HepG2 (cell line): ENCODE measurements around the gene GDF2. TPM values are rescaled to one million over a fixed set of nuclear protein-coding genes. Genes with fewer than 3 reads are reported as not detected.

Source experiments
- ATAC-seq: fragments of 200-7000 bp; cut with Tn5 transposase; 3 replicates; pipeline ENCODE4 v1.9.1; 2020; ENCODE audit warnings: mild to moderate bottlenecking, moderate library complexity
- BruUV-seq: library from RNA; stranded (reverse); fragments of 400-500 nt; replicated peaks from 2 replicates; lab custom pipeline; 2021; lab: Mats Ljungman, UMichigan
- CTCF ChIA-PET: fragments of 300-600 bp; formaldehyde crosslinking; extraction: SDS; loops from one replicate; lab custom pipeline; 2021; ENCODE audit warnings: low total read pairs, inconsistent platforms, low intra/inter-chr PET ratio; lab: Yijun Ruan, JAX
- POLR2A ChIA-PET: fragments of 350-600 bp; sonication (Branson Sonifier 250); formaldehyde crosslinking; loops from one replicate; lab custom pipeline; 2020; ENCODE audit warnings: antibody characterized with exemption, inconsistent platforms; lab: Yijun Ruan, JAX
- DNase-seq: peaks from one replicate; pipeline ENCODE4 v3.0.0-alpha.2; 2015; ENCODE audit warnings: low spot score
- FAIRE-seq: peaks from 3 replicates; lab custom pipeline; 2011; peaks lifted over from hg19 to GRCh38; lab: Jason Lieb, UNC
- H2AFZ ChIP-seq: one replicate; pipeline ENCODE4 v1.6.1; 2011; ENCODE audit warnings: low read length, inconsistent platforms
- H3K27ac ChIP-seq: fragments of 300-600 bp; 3 replicates; pipeline ENCODE4 v1.8.0; 2011; ENCODE audit warnings: mixed run types, mild to moderate bottlenecking, mixed read lengths, low read length, inconsistent platforms; ENCODE audit not compliant: insufficient read depth; ENCODE audit errors: extremely low read length
- H3K27me3 ChIP-seq, 2 experiments: fragments of 200-600 bp in 1 of 2; 2 replicates in 1 of 2; 3 replicates in 1 of 2; pipeline versions ENCODE4 v1.6.0 to v1.8.0; 2011; ENCODE audit warnings: low read length in 2 of 2, mild to moderate bottlenecking in 2 of 2, moderate library complexity in 2 of 2, inconsistent platforms in 1 of 2; ENCODE audit not compliant: insufficient read depth in 2 of 2, control insufficient read depth in 1 of 2
- H3K36me3 ChIP-seq, 2 experiments: fragments of 200-600 bp in 1 of 2; replicated peaks in 1 of 2; 2 replicates in 1 of 2; 3 replicates in 1 of 2; pipeline versions ENCODE4 v1.5.1 to v1.8.0; 2011; ENCODE audit warnings: low read length in 2 of 2, inconsistent platforms in 1 of 2; ENCODE audit not compliant: insufficient read depth in 2 of 2, control insufficient read depth in 1 of 2
- H3K4me1 ChIP-seq: 2 replicates; pipeline ENCODE4 v1.5.1; 2012; ENCODE audit warnings: low read length, inconsistent platforms; ENCODE audit not compliant: insufficient read depth
- H3K4me2 ChIP-seq: 2 replicates; pipeline ENCODE4 v1.6.0; 2011; ENCODE audit warnings: low read depth, low read length, inconsistent platforms
- H3K4me3 ChIP-seq, 3 experiments: fragments of 200-600 bp in 1 of 3; sonication (generic), shearing (Covaris generic) in 1 of 3; replicated peaks in 1 of 3; 2 replicates each; pipeline ENCODE4 v1.5.1; 2011 to 2016; ENCODE audit warnings: low read length in 3 of 3, inconsistent platforms in 2 of 3, low read depth in 2 of 3, mild to moderate bottlenecking in 2 of 3, control low read depth in 1 of 3, mixed read lengths in 1 of 3; ENCODE audit not compliant: insufficient read depth in 1 of 3
- H3K79me2 ChIP-seq: one replicate; pipeline ENCODE4 v1.6.1; 2011; ENCODE audit warnings: low read length, inconsistent platforms; ENCODE audit not compliant: insufficient read depth
- H3K9ac ChIP-seq: 2 replicates; pipeline ENCODE4 v1.6.0; 2011; ENCODE audit warnings: mild to moderate bottlenecking, low read depth, low read length, inconsistent platforms; ENCODE audit not compliant: insufficient read depth
- H3K9me3 ChIP-seq: 2 replicates; pipeline ENCODE4 v1.5.1; 2012; ENCODE audit warnings: mild to moderate bottlenecking, low read length
- H4K20me1 ChIP-seq: 2 replicates; pipeline ENCODE4 v1.6.0; 2011; ENCODE audit warnings: inconsistent platforms, mild to moderate bottlenecking, low read length, moderate library complexity; ENCODE audit not compliant: insufficient read depth
- ATF7 ChIP-seq, 2 experiments: fragments of 450-650 bp in 1 of 2; sonication (generic) in 1 of 2; formaldehyde crosslinking in 1 of 2; IDR thresholded peaks; 2 replicates each; pipeline versions ENCODE4 v1.4.0 to v1.6.1; 2016 to 2020; ENCODE audit warnings: antibody characterized with exemption in 1 of 2, mild to moderate bottlenecking in 1 of 2, missing genetic modification reagents in 1 of 2
- CHD4 ChIP-seq: fragments of 200-600 bp; sonication (generic); IDR thresholded peaks from 2 replicates; pipeline ENCODE4 v1.7.0; 2017; ENCODE audit warnings: mild to moderate bottlenecking, low read length, borderline replicate concordance
- FOXO1 ChIP-seq: sonication (generic); formaldehyde crosslinking; IDR thresholded peaks from 2 replicates; pipeline ENCODE4 v1.4.0; 2020; ENCODE audit warnings: missing genetic modification reagents
- GTF3A ChIP-seq: sonication (generic); formaldehyde crosslinking; conservative IDR thresholded peaks from 2 replicates; pipeline ENCODE4 v1.4.0; 2020; ENCODE audit warnings: mild to moderate bottlenecking, missing genetic modification reagents
- MTA3 ChIP-seq: sonication (generic); formaldehyde crosslinking; IDR thresholded peaks from 2 replicates; pipeline ENCODE4 v1.4.0; 2020; ENCODE audit warnings: missing genetic modification reagents
- SMC3 ChIP-seq: IDR thresholded peaks from 2 replicates; pipeline ENCODE4 v1.6.1; 2011; ENCODE audit warnings: low read length, improper control_type of control experiment
- SP4 ChIP-seq: sonication (generic); formaldehyde crosslinking; IDR thresholded peaks from 2 replicates; pipeline ENCODE4 v1.8.1; 2023; ENCODE audit warnings: mild to moderate bottlenecking, missing genetic modification reagents
- ZBTB3 ChIP-seq: sonication (generic); formaldehyde crosslinking; IDR thresholded peaks from 2 replicates; pipeline ENCODE4 v1.4.0; 2020; ENCODE audit warnings: low read depth, mild to moderate bottlenecking, moderate library complexity, missing genetic modification reagents, borderline replicate concordance
- ZNF121 ChIP-seq: sonication (generic); formaldehyde crosslinking; IDR thresholded peaks from 2 replicates; pipeline ENCODE4 v1.5.0; 2020; ENCODE audit warnings: mild to moderate bottlenecking, missing genetic modification reagents
- ZNF234 ChIP-seq: sonication (generic); formaldehyde crosslinking; conservative IDR thresholded peaks from 2 replicates; pipeline ENCODE4 v1.5.1; 2020; ENCODE audit warnings: mild to moderate bottlenecking, missing genetic modification reagents
- WGBS: methylation state at CpG from one replicate; pipeline ENCODE4 v1.1.6; 2017; ENCODE audit warnings: low lambda C conversion rate; 5-methylcytosine and 5-hydroxymethylcytosine counted together
- in situ Hi-C: cut with HindIII; loops from 2 replicates; pipeline ENCODE4 v1.10.0; 2017; ENCODE audit warnings: low pct_unique_long_range_greater_than_20kb; ENCODE audit not compliant: extremely low pct_ligation_motif_present
- intact Hi-C: fragments of 100-400 bp; cut with micrococcal nuclease; formaldehyde crosslinking; loops from one replicate; pipeline ENCODE4 v1.10.0; 2022; ENCODE audit not compliant: unreplicated experiment
- polyA plus RNA-seq, 8 experiments: library from polyadenylated mRNA; depleted of rRNA in 3 of 8; stranded (reverse) in 7 of 8; unstranded in 1 of 8; fragments of >200 nt; fragmentation: Illumina TruSeq in 4 of 8; extraction: Trizol in 4 of 8; gene quantifications; 2 replicates each; pipeline versions ENCODE4 v1.2.1 to v1.2.3, GENCODE V29; 2011 to 2016; ENCODE audit warnings: low read depth in 4 of 8, missing spikeins in 1 of 8, mixed read lengths in 1 of 8; ENCODE audit not compliant: insufficient read depth in 1 of 8
- total RNA-seq, 5 experiments: library from RNA; depleted of rRNA; stranded (reverse); fragments of >200 nt; fragmentation: Illumina TruSeq; extraction: Trizol; gene quantifications; 2 replicates each; pipeline ENCODE4 v1.2.3, GENCODE V29; 2016; ENCODE audit warnings: low read depth in 1 of 5
- TF ChIP-seq, protein P1 (sequence below): sonication (generic); formaldehyde crosslinking; IDR thresholded peaks from 2 replicates; pipeline ENCODE4 v1.4.0; 2020; ENCODE audit warnings: missing genetic modification reagents
- TF ChIP-seq, protein P2 (sequence below): IDR thresholded peaks from 2 replicates; pipeline ENCODE4 v1.6.1; 2016; ENCODE audit warnings: missing genetic modification reagents, missing compliant biosample characterization
- TF ChIP-seq, protein P3 (sequence below): sonication (generic); formaldehyde crosslinking; IDR thresholded peaks from 2 replicates; pipeline ENCODE4 v1.4.0; 2020; ENCODE audit warnings: mild to moderate bottlenecking, missing genetic modification reagents
- TF ChIP-seq, protein P4 (sequence below): sonication (generic); formaldehyde crosslinking; IDR thresholded peaks from 2 replicates; pipeline ENCODE4 v1.4.0; 2020; ENCODE audit warnings: mild to moderate bottlenecking, low read depth, missing genetic modification reagents

The GDF2 gene
- total and polyA plus RNA-seq, 2 of the 13 experiments (the other 11 are each of a cell fraction or from before 2014, with no cell fraction given) = not detected

DNA sequence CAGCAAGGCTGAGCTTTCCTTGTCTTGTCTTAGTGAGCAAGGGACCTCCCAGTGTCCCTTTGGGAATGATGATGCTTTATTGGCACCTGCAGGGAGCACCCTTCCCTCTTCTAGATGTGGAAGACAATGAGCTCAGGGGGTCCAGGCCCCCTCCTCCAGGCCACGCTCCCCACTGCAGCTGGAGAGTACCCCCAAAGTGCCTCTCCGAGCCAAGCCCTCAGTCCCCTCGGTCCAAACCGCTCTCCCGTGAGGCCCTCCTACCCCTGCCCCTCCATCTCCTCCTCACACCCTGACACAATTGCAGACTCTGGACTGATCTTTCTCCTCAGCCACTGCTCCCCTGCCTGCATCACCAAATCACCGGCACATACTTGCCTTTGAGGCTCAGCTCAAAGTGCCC is 42.7 kb downstream of the GDF2 start:
- DNase-seq (no peak), FAIRE-seq (no peak), ATAC-seq (no peak)
- H3K4me3 ChIP-seq = no peak overlapping the region
- no peak overlapping the region for H3K27ac ChIP-seq
- peaks cover 10% of the 10 kb centered on the region; the same call in 1 of the 2 replicates for H3K4me1 ChIP-seq
- POLR2A ChIA-PET = no interaction called here
- in situ Hi-C loops (no loop called here), intact Hi-C loops (no loop called here)
- no peaks in the 10 kb centered on the region for H4K20me1 ChIP-seq
- WGBS = 21% methylated on average over 5 of the region's 6 CpGs
- BruUV-seq = no TSS peak
- H3K9me3 ChIP-seq = no peaks in the 10 kb centered on the region
- no peak overlapping the region for H3K9ac ChIP-seq
- no peak overlapping the region for H3K4me2 ChIP-seq
- CTCF ChIA-PET = no interaction called here
- H3K36me3 ChIP-seq = no peaks in the 10 kb centered on the region
- TF ChIP-seq GTF3A (CRISPR knock-in tag) (no peak), MTA3 (CRISPR knock-in tag) (no peak), ZNF234 (CRISPR knock-in tag) (no peak), FOXO1 (no peak)
- TF ChIP-seq, protein P1, sequence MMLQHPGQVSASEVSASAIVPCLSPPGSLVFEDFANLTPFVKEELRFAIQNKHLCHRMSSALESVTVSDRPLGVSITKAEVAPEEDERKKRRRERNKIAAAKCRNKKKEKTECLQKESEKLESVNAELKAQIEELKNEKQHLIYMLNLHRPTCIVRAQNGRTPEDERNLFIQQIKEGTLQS (CRISPR knock-in tag) = no peak
- TF ChIP-seq, protein P2, sequence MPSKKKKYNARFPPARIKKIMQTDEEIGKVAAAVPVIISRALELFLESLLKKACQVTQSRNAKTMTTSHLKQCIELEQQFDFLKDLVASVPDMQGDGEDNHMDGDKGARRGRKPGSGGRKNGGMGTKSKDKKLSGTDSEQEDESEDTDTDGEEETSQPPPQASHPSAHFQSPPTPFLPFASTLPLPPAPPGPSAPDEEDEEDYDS (CRISPR knock-in tag) = no peak
- H2AFZ ChIP-seq = no peak overlapping the region
- H3K27me3 ChIP-seq = peaks cover 0 to 4% of the 10 kb centered on the region in 2 experiments; a peak in 3 of 5 replicates
- no peaks in the 10 kb centered on the region for H3K79me2 ChIP-seq

DNA sequence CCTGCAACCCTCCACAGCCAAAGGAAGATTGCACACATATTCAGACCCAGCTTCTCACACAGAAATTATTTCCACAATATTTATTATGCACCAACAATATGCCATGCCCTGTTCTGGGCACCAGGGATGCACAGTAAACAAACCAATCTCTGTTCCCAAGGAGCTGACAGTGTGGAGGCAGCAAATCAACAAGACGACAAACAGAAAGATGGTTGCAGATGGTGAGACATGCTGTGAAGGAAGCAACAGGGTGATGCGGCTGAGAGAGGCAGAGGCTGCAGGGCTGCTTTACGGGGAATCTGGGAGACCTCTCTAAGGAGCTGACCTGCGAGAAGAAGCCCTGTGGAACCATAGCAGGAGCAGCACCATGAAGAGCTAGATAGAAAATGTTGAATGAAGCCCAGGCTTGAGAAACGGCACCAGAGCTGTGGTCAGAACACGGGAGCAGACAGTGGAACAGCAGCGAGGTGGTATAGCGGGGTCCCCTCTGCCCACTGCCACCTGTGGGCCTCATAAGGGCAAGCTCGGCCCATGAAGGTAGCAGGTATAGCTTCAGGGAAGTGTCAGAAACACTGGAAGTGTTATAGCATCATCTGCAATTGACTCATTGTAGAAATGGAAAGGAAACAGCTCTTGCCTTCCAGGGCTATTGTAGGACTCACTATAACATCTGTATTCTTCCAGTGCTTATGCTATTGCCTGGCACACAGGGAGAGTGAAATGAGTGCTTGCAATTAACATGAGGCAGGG is 43.4 kb downstream of the GDF2 start:
- ChIA-PET CTCF (no interaction called here), POLR2A (no interaction called here)
- Histone ChIP-seq H3K4me1 (peaks cover 10% of the 10 kb centered on the region; the same call in 1 of the 2 replicates), H3K27me3 (peaks cover 0 to 4% of the 10 kb centered on the region in 2 experiments; a peak in 3 of 5 replicates), H3K9me3 (no peaks in the 10 kb centered on the region), H3K4me2 (no peak overlapping the region), H4K20me1 (no peaks in the 10 kb centered on the region), H3K4me3 (no peak overlapping the region), H3K9ac (no peak overlapping the region), H3K79me2 (no peaks in the 10 kb centered on the region), H3K27ac (no peak overlapping the region), H2AFZ (no peak overlapping the region), H3K36me3 (no peaks in the 10 kb centered on the region)
- no peak for ATAC-seq
- 39% methylated on average over 7 of the region's 9 CpGs for WGBS
- DNase-seq = no peak
- BruUV-seq = no TSS peak
- in situ Hi-C loops (no loop called here), intact Hi-C loops (no loop called here)
- no peak for FAIRE-seq
- TF ChIP-seq, protein P3, sequence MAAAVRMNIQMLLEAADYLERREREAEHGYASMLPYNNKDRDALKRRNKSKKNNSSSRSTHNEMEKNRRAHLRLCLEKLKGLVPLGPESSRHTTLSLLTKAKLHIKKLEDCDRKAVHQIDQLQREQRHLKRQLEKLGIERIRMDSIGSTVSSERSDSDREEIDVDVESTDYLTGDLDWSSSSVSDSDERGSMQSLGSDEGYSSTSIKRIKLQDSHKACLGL (CRISPR knock-in tag) = no peak
- TF ChIP-seq ATF7 (IDR thresholded peaks at IDR 0.05) (no peak), ATF7 (CRISPR knock-in tag; IDR thresholded peaks at IDR 0.05) (no peak), SMC3 (no peak), ZNF121 (CRISPR knock-in tag) (no peak), ZBTB3 (no peak), SP4 (CRISPR knock-in tag) (no peak), CHD4 (no peak)
- TF ChIP-seq, protein P4, sequence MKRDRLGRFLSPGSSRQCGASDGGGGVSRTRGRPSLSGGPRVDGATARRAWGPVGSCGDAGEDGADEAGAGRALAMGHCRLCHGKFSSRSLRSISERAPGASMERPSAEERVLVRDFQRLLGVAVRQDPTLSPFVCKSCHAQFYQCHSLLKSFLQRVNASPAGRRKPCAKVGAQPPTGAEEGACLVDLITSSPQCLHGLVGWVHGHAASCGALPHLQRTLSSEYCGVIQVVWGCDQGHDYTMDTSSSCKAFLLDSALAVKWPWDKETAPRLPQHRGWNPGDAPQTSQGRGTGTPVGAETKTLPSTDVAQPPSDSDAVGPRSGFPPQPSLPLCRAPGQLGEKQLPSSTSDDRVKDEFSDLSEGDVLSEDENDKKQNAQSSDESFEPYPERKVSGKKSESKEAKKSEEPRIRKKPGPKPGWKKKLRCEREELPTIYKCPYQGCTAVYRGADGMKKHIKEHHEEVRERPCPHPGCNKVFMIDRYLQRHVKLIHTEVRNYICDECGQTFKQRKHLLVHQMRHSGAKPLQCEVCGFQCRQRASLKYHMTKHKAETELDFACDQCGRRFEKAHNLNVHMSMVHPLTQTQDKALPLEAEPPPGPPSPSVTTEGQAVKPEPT (CRISPR knock-in tag) = no peak
- TF ChIP-seq, protein P2 (CRISPR knock-in tag) = no peak
